GM21447 (cell line): ENCODE results near the gene PCIF1.
"Not testable (repeated sequence)": the region's sequence is repeated elsewhere in the genome, so short reads cannot be mapped to it uniquely, and the experiment has no call there.

Experiments used
- ATAC-seq: cut with Tn5 transposase; IDR thresholded peaks from one replicate; pipeline ENCODE4 v1.9.1; 2021; ENCODE audit not compliant: unreplicated experiment

The PCIF1 gene

DNA sequence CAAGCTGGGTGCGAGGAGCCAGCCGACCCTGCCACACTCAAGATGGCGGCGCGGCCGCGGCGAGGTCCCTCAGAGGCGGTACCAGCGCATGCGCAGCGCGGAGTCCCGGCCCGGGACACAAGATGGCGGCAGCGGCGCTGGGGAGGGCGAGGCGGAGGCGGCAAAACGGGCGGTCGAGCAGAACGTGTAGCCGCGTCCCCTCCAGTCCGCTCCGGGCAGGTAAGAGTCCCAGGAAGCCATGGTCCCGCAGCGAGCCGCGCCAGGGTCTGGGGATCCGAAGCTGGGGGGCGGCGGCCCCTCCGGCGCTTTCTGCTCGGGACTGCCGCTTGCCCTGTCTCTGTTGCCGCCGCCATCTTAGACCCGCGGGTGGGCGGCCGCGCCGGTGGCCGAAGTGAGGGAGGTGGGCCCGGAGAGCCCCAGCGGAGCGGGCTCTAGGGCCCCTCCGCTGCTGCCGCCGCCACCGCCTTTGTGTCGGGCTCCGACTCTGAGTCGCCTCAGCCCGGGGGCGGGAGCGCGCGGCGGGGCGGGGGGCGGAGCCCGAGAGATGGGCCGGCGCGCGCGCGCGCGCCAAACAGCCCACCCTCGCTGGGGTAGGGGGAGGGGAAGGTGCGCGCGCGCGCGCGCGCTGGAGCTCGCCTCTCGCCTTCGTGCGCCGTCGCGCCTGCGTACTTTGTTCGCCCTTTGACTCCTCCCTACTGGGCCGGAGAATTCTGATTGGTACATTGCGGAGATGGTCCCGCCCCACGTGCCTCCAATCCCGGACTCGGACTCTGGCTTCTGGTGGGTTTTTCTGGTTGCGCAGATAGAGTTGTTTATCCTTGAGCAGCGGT is at the start of gene PCIF1:
Gene PCIF1, plus strand, starts transcription at position 98 of the 830 bp plus-strand sequence. CDS start 4,317 bp downstream, outside the sequence.
- ATAC-seq: peak; percentile 63

DNA sequence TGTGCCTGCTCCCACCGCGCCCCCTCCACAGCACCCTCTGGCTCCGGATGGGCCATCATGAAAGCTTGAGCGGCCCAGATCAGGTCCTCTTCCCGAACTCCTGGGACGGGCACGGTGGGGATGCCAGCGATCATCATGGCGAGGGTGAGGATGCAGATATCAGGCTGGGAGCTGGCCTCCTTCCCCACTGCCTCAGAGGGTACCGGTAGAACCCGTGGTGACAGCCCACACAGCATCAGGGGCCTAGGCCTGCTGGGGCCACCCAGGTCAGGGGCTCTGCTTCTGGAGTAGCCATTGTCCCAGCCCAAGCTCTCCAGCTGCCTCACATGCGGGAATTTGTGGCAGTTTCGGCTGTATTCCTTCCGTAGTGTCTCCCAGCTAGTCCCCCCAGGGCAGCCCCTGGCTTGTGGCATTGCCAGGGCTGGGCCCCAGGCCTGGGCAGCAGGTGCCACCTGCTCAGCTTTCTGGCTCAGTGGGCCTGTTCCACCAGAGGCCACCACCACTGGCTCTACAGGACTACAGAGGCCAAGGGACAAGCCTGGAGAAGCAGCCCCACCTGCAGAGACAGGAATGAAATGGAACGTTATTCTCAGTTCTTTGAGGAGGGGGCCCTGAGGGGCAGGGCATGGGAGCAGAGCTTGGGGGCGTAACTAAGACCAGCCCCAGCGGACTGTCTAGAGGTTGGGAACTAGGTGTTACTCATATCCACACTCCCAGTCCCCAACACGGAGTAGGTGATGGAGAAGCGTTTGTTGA is 47.7 kb upstream of the PCIF1 start:
- ATAC-seq: no peak

DNA sequence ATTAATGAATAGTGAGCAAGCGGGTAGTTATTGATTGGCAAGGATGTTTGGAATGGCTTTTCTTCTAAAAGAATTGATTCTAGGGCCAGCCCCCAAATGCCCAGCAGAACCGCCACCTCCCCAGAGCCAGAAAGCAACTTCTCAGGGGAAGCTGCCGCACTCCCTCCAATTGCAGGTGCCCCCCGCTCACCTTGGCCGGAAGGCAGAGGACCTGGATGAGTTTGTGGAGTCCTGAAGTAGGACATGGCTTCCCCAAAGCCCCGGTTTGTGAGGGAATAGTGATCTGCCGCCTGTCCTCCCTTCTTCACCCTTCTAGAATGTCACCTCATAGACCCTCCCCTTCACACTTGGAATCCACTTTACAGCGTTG is 47.2 kb upstream of the PCIF1 start, which contains the start of gene SPATA25:
Gene SPATA25, minus strand, starts transcription at position 277 of the 370 bp plus-strand sequence. Its CDS starts 32 bp downstream, at position 245.
- ATAC-seq: no peak

DNA sequence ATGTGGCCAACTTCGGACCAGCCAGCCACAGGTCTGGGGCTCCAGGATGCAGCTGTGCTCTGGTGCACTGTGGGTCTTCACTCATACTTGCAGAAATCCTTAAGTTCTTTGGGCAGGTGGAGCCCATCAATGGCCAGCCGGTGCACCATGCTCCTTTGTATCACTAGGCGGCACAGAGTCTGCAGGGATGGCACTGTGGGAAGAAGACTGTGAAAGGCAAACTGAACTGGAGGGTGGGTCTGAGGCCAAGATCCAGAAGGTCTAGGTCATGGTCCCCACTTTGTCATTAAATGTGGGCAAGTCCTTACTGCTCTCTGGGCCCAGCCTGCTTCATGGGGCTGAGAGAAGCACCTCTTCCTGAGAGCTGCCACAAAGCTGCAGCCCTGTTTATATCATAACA is 45.8 kb upstream of the PCIF1 start:
- ATAC-seq: no peak

DNA sequence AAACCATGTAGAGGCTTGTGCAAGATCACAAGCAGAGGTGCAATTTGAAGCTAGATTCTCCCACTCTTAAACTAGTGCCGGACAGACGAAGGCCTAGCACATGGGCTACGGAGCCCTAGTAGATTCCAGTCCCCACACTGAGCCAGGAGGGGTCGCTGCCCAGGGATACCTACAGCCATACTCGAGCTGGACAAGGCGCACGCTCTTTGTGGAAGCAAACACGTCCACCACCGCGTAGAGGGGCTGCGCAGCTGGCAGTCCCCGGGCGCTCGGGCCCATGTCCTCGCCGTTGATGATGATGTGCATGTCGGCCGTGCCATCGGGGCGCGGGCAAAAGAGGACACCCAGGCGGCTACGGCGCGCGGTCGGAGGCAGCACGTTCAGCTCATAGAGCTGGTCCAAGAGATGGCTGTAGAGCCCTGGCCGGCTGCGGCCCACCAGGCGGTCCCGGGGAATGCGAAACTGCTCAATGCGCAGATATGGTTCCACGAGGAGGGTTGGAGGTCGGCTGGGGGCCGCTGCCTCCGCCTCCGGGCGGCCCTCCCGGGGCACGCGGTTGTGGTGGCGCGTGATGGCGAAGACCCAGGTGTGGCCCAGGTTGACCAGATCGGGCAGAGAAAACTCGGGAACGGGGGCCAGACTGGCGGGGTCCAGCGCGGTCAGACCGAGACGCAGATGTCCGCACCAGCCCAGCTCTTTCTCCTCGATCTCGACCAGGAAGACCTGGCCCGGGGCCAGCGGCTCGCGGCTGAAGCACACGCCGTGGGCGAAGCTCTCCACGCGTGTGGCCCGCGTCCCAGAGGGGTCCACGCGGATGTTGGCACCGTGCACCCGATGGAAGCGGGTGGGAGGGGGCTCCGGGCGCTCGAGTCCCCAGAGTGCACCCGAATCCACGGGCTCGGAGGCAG is 44.2 kb upstream of the PCIF1 start:
- ATAC-seq: peak; percentile 23

DNA sequence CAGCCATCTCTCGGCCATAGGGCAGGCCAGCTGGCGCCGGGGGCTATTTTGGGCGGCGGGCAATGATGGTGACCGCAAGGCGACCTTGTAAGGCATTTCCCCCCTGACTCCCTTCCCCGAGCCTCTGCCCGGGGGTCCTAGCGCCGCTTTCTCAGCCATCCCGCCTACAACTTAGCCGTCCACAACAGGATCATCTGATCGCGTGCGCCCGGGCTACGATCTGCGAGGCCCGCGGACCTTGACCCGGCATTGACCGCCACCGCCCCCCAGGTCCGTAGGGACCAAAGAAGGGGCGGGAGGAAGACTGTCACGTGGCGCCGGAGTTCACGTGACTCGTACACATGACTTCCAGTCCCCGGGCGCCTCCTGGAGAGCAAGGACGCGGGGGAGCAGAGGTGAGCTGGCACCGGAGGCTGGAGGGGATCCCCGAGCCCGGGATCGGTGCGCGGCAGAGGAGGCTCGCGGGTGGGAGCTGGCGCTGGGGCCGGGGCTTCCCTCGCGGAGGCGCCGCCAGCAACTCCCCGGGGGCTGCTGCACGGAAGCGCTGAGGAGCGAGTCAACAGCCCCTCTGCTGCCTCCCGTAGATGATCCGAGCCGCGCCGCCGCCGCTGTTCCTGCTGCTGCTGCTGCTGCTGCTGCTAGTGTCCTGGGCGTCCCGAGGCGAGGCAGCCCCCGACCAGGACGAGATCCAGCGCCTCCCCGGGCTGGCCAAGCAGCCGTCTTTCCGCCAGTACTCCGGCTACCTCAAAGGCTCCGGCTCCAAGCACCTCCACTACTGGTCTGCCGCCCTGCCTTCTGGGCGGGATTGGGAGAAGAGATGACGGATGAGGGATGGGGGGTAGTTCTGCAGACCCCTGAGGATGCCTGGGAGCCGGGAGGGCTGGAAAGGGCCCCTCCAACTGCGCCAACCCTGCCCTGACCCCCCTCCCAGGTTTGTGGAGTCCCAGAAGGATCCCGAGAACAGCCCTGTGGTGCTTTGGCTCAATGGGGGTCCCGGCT is 43.2 kb upstream of the PCIF1 start, which contains the start of the genes CTSA and NEURL2:
Gene CTSA, plus strand, starts transcription at position 351 of the 999 bp plus-strand sequence. Its CDS starts 234 bp downstream, at position 585.
Gene NEURL2, minus strand, starts transcription at position 224 of the 999 bp plus-strand sequence. Its CDS starts 217 bp downstream, at position 7.
- peak; percentile 64 for ATAC-seq

DNA sequence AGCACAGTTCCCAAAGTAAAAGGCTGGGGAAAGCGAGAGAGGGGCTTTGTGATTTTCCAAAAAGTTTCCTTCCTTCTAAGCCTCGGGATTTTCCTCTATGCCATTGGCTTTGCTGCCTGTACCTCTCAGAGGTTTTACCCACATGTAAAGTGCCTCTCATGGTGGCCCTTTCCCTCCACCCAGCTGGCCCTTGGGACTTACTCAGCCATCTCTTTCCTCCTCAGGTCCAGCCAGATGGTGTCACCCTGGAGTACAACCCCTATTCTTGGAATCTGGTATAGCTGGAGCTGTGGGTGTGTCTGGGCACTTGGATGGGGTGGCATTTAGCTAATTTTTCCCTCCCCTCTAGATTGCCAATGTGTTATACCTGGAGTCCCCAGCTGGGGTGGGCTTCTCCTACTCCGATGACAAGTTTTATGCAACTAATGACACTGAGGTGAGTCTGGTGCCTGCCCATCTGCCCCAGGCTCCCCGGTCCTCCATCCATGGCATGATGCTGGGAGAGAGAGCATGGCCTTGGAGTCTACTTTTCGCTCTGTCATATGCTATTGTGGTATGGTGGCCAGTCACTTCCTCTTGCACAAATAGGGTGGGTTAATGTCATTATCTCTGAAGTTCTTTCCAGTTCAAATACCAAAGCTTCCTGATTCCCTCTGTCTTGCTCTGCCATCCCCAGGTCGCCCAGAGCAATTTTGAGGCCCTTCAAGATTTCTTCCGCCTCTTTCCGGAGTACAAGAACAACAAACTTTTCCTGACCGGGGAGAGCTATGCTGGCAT is 42.2 kb upstream of the PCIF1 start:
- no peak for ATAC-seq

DNA sequence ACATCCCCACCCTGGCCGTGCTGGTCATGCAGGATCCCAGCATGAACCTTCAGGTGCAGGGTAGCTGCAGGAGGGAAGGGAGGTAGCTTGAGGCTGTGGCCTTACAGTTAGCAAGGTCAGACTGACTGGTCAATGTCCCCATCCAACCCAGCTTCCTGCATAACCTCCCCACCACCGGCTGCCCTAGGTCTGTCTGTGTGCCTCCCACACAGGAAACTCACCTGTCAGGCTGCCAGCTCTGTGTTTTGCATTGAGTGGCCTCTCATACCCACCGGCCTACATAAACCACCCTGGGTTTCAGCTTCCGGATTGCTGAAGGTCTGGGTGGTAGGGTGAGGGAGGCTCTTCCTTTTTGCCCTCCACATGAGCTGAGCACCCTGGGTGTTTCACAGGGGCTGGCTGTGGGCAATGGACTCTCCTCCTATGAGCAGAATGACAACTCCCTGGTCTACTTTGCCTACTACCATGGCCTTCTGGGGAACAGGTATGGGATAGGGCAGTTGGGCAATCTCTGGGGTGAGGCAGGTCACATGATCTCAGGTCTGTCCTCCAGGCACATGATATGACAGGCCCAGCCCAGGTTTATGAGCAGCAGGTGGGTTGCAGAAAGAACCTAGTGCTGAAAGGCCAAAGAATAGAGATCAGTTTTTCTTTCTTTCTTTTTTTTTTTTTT is 41.5 kb upstream of the PCIF1 start:
- ATAC-seq: no peak

DNA sequence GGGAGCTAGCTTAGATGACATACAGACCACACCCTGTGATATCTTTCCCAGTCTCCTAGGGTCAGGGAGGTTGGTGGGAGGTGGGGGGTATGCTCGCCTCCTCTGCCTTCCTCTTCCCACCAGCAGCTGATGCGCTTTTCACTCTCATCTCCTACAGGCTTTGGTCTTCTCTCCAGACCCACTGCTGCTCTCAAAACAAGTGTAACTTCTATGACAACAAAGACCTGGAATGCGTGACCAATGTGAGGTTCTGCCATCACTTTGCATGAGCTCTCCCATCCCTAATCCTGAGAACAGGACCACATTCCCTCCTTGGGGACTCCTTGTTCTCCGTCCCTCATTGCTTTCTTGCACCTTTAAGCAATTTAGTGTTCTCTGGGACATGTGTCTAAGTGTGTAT is 40.7 kb upstream of the PCIF1 start:
- ATAC-seq: no peak

DNA sequence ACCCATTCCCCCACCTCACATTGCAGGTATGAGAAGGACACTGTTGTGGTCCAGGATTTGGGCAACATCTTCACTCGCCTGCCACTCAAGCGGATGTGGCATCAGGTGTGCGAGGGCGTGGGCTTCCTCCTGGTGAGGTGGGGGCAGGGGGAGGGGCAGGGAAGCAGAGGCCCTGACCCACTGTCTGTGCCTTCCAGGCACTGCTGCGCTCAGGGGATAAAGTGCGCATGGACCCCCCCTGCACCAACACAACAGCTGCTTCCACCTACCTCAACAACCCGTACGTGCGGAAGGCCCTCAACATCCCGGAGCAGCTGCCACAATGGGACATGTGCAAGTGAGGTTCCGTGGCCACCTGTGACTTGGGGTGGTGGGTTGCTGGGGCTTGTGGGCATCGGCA is 39.7 kb upstream of the PCIF1 start:
- ATAC-seq: no peak

DNA sequence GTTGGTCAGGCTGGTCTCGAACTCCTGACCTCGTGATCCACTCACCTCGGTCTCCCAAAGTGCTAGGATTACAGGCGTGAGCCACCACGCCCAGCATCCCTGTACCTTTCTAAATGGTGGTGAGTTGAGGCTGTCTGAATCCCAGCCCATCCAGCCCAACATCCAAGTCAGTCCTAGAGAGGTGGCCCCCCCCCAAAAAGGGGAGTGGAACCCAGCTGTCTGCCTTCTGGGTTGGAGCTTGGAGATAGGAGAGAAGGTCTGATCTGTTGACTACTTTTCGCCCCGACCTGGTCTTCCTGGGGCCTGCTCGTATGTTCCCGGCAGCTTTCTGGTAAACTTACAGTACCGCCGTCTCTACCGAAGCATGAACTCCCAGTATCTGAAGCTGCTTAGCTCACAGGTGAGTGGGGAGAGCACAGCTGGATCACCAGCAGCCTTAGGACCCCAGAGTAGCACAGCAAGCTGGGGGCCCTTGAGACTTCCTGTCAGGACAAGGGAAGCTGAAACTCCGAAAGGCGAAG is 37.8 kb upstream of the PCIF1 start:
- ATAC-seq: no peak

DNA sequence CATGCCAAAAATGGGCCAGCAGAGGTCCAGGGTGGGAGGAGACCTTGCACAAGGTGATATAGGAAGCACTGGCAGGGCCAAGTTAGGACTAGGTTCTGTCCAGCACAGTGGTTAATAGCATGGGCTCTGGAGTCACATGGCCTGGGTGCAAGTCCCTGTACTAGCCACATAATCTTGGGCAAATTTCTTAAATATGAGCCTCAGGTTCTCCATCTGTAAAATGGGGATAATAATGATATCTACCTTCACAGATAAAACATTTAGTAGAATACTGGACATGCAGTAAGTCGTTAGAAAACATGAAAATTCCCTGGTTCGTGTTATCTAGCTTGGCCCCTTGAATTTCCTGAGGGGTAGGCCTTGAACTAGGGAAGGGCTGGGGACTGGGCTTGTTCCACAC is 37.2 kb upstream of the PCIF1 start:
- no peak for ATAC-seq

DNA sequence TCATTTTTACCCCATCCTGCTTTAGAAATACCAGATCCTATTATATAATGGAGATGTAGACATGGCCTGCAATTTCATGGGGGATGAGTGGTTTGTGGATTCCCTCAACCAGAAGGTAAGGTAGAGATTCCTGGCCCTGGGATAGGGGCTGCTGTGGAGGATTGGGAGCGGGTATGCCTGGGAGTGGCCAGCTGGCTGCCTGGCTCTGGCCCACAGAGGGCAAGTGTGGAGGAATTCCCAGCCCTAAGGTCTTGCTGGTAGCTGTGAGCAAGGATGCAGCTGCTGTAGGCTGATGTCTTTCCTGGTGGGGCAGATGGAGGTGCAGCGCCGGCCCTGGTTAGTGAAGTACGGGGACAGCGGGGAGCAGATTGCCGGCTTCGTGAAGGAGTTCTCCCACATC is 36.8 kb upstream of the PCIF1 start:
- no peak for ATAC-seq

DNA sequence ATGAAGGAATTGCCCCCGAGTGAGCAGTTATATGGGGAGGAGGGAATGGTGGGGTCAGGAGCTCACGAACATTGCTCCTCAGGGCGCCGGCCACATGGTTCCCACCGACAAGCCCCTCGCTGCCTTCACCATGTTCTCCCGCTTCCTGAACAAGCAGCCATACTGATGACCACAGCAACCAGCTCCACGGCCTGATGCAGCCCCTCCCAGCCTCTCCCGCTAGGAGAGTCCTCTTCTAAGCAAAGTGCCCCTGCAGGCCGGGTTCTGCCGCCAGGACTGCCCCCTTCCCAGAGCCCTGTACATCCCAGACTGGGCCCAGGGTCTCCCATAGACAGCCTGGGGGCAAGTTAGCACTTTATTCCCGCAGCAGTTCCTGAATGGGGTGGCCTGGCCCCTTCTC is 36.2 kb upstream of the PCIF1 start:
- no peak for ATAC-seq

DNA sequence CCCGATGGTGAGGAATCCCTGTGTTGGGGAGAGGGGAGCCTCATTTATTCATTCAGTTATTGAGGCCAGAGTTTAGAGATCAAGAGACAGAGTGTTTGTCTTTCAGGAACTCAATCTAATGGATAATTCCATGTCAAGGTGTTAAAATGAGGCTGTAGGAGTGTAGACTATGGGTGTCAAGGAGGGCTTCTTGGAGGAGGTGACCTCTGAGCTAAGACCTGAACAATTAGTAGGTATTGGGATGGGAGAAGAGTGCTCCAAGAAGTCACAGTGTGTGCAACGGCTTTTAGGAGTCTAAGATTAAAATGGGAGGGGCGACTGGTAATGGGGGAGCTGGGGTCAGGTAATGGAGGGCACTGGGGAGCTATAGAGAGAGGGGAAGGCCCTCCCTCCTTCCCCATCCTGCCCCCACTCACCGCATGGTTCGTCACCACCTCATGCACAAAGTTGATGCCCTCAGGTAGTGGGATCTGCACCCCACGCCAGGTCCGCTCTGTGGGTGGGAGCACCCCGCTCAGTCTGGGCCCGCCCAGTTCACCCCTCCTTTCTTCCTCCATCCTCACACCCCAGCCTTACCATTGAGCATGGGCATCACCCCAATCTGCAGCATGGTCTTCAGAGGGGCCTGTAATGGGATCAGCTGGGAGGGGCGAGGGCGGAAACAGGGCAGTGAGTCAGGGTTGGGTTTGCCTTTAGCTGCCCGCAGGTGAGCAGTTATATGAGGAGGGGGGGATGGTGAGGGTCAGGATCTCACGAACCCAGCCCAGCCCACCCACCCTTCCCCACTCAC is 35.2 kb upstream of the PCIF1 start:
- ATAC-seq: no peak

DNA sequence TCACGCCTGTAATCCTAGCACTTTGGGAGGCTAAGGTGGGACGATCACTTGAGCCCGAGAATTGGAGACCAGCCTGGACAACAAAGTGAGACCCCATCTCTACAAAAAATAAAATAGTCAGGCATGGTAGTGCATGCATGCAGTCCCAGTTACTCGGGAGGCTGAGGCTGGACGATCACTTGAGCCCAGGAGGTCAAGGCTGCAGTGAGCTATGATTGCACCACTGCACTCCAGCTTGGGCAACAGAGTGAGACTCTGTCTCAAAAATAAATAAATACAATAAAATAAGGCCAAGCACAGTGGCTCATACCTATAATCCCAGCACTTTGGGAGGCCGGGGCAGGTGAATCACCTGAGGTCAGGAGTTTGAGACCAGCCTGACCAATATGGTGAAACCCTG is 33.2 kb upstream of the PCIF1 start:
- ATAC-seq: not testable (repeated sequence)

DNA sequence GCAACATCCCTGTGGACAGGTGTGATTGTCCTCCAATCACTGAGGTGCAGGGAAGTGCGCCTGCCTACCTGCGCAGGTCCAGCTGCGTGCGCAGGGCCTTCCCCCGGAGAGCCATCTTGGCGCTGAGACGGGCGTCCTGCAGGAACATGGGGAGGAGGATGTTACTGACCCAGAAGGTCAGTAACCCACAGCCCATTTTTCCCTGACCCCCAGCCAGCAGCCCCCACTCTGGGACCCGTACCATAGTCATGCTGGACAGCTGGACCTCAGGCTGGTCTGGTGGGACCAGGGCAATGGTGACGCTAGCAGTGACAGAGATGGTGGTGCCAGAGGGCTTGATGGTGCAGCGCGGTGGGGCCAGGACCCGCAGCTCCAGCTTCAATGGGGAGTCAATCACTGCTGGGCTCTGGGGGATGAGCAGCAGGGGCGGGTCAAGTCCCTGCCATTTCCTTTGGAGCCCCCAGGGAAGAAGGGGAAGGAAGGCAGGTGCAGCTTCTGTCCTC is 32.2 kb upstream of the PCIF1 start:
- no peak for ATAC-seq
